ENCODE data around the gene CTDSPL.

CTDSPL gene

DNA sequence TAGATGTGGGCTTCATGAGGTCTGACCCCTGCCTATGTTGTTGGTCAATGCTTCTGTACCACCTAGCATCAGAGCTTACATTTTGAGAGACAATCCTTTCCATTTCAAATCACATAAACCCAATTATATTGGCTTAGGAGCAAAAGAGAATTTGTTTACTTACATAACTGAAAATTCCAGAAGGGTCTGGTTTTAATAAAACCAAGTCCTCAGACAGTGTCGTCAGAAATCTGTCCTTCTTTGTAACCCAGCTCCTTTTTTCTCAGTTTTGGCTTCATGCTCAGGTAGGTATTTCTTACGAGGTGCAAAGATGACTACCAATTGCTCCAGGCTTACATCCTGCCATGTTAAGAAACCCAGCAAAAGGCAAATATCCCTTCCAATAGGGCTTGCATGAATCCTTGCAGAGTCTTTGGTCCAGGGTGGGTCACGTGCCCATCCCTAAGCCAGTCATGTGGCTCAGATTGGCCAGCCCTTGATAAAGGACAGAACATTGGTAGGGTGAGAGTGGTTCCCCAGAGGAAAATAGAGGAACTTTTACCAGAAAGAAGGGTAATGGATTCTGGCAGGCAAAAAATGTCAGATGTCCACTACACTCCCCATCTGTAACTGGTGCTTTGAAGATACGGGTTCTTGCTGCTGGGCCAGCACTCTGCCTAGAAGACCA is 78.7 kb downstream of the CTDSPL start:
- no peaks in the 10 kb centered on the region for H3K9me3 ChIP-seq (replicated peaks; ENCODE audit: insufficient read depth, low read length)
- DNase-seq: no peak
- H3K9me2 ChIP-seq (replicated peaks; ENCODE audit: insufficient read depth, low read length): no peaks in the 10 kb centered on the region
- H3K79me2 ChIP-seq (ENCODE audit: low read length): no peaks in the 10 kb centered on the region
- no peak overlapping the region for H2AFZ ChIP-seq (ENCODE audit: low read length)
- H4K20me1 ChIP-seq (ENCODE audit: insufficient read depth, low read length): no peaks in the 10 kb centered on the region
- H3K9ac ChIP-seq (ENCODE audit: low read length): no peak overlapping the region
- H3K4me2 ChIP-seq (ENCODE audit: low read depth, low read length): no peak overlapping the region
- no peaks in the 10 kb centered on the region for H3K27me3 ChIP-seq (replicated peaks; ENCODE audit: insufficient read depth, low read length)
- H3K27ac ChIP-seq (ENCODE audit: low read length): no peak overlapping the region
- 0 out of 2 replicates have a peak, but pooled peaks cover 3% of the 10 kb centered on the region for H3K4me1 ChIP-seq (ENCODE audit: low read length)
- TF ChIP-seq EZH2phosphoT487 (IDR thresholded peaks at IDR 0.05; ENCODE audit: low read length) (no peak), EZH2 (optimal IDR thresholded peaks at IDR 0.05; ENCODE audit: low read depth, low read length) (no peak)
- TF ChIP-seq, protein P1, sequence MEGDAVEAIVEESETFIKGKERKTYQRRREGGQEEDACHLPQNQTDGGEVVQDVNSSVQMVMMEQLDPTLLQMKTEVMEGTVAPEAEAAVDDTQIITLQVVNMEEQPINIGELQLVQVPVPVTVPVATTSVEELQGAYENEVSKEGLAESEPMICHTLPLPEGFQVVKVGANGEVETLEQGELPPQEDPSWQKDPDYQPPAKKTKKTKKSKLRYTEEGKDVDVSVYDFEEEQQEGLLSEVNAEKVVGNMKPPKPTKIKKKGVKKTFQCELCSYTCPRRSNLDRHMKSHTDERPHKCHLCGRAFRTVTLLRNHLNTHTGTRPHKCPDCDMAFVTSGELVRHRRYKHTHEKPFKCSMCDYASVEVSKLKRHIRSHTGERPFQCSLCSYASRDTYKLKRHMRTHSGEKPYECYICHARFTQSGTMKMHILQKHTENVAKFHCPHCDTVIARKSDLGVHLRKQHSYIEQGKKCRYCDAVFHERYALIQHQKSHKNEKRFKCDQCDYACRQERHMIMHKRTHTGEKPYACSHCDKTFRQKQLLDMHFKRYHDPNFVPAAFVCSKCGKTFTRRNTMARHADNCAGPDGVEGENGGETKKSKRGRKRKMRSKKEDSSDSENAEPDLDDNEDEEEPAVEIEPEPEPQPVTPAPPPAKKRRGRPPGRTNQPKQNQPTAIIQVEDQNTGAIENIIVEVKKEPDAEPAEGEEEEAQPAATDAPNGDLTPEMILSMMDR (IDR thresholded peaks at IDR 0.05; ENCODE audit: low read length): no peak
- H3F3A ChIP-seq (ENCODE audit: insufficient read depth, low read length): no peaks in the 10 kb centered on the region
- no peaks in the 10 kb centered on the region for H3K36me3 ChIP-seq (replicated peaks; ENCODE audit: insufficient read depth, low read length)
- H3K4me3 ChIP-seq (ENCODE audit: low read length): no peak overlapping the region

DNA sequence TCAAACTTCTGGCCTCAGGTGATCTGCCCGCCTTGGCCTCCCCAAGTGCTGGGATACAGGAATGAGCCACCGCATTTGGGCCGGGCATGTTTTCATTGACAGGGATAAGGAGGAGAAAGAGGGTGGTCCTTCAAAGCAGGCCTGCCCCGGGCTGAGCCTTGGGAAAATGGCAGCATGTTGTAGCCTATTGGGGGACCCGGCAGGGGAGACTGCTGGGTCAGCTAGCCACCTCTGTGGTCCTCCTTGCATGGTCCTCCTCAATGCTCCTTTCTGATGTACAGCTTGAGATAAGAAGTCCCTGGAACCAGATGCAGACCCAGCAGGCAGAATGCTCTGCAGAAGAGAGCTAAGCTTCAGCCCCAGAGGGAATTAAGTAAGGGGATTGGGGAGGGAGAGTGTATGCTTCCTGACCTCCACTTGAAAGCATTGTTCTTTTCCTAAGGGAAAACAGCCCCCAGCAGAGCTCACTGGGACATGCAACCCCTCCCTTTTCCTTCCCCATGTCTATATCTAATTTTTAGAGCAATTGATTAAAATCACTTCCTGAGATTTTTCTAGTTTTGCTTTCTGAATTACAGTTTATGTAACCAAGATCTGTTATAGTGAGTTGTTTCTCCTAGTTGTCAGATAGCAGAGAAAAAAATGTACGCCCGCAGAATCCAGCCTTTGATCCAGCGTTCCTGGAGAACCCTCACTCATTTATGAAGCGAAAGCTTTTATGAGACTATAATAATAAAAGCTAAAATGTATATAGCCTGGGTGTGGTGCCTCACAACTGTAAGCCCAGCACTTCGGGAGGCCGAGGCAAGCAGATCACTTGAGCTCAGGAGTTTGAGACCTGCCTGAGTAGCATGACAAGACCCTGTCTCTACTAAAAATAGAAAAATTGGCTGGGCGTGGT is 80.2 kb downstream of the CTDSPL start:
- H2AFZ ChIP-seq (ENCODE audit: low read length): no peak overlapping the region
- H3K36me3 ChIP-seq (replicated peaks; ENCODE audit: insufficient read depth, low read length): no peaks in the 10 kb centered on the region
- no peaks in the 10 kb centered on the region for H3F3A ChIP-seq (ENCODE audit: insufficient read depth, low read length)
- TF ChIP-seq EZH2phosphoT487 (IDR thresholded peaks at IDR 0.05; ENCODE audit: low read length): no peak
- TF ChIP-seq EZH2 (optimal IDR thresholded peaks at IDR 0.05; ENCODE audit: low read depth, low read length): no peak
- TF ChIP-seq, protein P1 (IDR thresholded peaks at IDR 0.05; ENCODE audit: low read length): no peak
- no peak overlapping the region for H3K4me2 ChIP-seq (ENCODE audit: low read depth, low read length)
- H3K4me1 ChIP-seq (ENCODE audit: low read length): 0 out of 2 replicates have a peak, but pooled peaks cover 3% of the 10 kb centered on the region
- H3K27ac ChIP-seq (ENCODE audit: low read length): no peak overlapping the region
- H3K9ac ChIP-seq (ENCODE audit: low read length): no peak overlapping the region
- DNase-seq: no peak
- no peaks in the 10 kb centered on the region for H3K9me2 ChIP-seq (replicated peaks; ENCODE audit: insufficient read depth, low read length)
- H4K20me1 ChIP-seq (ENCODE audit: insufficient read depth, low read length): no peaks in the 10 kb centered on the region
- no peaks in the 10 kb centered on the region for H3K9me3 ChIP-seq (replicated peaks; ENCODE audit: insufficient read depth, low read length)
- no peaks in the 10 kb centered on the region for H3K79me2 ChIP-seq (ENCODE audit: low read length)
- no peak overlapping the region for H3K4me3 ChIP-seq (ENCODE audit: low read length)
- H3K27me3 ChIP-seq (replicated peaks; ENCODE audit: insufficient read depth, low read length): no peaks in the 10 kb centered on the region

DNA sequence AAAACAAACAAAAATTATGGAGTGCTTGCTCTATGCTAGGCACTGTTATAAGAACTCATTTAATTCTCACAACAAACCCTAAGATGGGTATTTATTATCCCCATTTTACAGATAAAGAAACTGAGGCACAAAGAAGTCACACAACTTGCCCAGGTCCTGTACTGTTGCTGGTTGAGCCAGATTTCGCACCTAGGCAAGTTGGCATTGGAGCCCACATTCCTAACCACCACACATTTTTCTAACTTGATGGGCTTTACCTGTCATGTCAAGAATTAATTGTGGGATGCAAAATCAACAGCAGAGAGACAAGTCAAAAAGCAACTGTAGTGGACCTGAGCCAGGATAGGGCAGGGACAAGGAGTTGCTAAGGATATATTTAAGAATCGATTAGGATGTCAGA is 81.0 kb downstream of the CTDSPL start:
- H3K9ac ChIP-seq (ENCODE audit: low read length): no peak overlapping the region
- no peaks in the 10 kb centered on the region for H3K27me3 ChIP-seq (replicated peaks; ENCODE audit: insufficient read depth, low read length)
- H3K79me2 ChIP-seq (ENCODE audit: low read length): no peaks in the 10 kb centered on the region
- H3K9me3 ChIP-seq (replicated peaks; ENCODE audit: insufficient read depth, low read length): no peaks in the 10 kb centered on the region
- no peaks in the 10 kb centered on the region for H4K20me1 ChIP-seq (ENCODE audit: insufficient read depth, low read length)
- H2AFZ ChIP-seq (ENCODE audit: low read length): no peak overlapping the region
- H3K4me1 ChIP-seq (ENCODE audit: low read length): 0 out of 2 replicates have a peak, but pooled peaks cover 3% of the 10 kb centered on the region
- no peak overlapping the region for H3K4me3 ChIP-seq (ENCODE audit: low read length)
- no peak overlapping the region for H3K4me2 ChIP-seq (ENCODE audit: low read depth, low read length)
- H3K27ac ChIP-seq (ENCODE audit: low read length): no peak overlapping the region
- H3K9me2 ChIP-seq (replicated peaks; ENCODE audit: insufficient read depth, low read length): no peaks in the 10 kb centered on the region
- DNase-seq: no peak
- H3K36me3 ChIP-seq (replicated peaks; ENCODE audit: insufficient read depth, low read length): no peaks in the 10 kb centered on the region
- no peaks in the 10 kb centered on the region for H3F3A ChIP-seq (ENCODE audit: insufficient read depth, low read length)
- TF ChIP-seq, protein P1 (IDR thresholded peaks at IDR 0.05; ENCODE audit: low read length): no peak
- TF ChIP-seq EZH2phosphoT487 (IDR thresholded peaks at IDR 0.05; ENCODE audit: low read length) (no peak), EZH2 (optimal IDR thresholded peaks at IDR 0.05; ENCODE audit: low read depth, low read length) (no peak)
